OCI-LY1 (cell line): ENCODE measurements around the gene LDLR.

ENCODE experiments used
- H2AFZ ChIP-seq: fragments of 200-600 bp; sonication (generic), shearing (Covaris generic); 2 replicates; pipeline ENCODE4 v1.6.0; 2014; ENCODE audit warnings: antibody characterized with exemption, mild to moderate bottlenecking, low read length
- H3F3A ChIP-seq: fragments of 200-600 bp; sonication (generic), shearing (Covaris generic); 2 replicates; pipeline ENCODE4 v1.6.0; 2014; ENCODE audit warnings: mild to moderate bottlenecking, antibody characterized with exemption, low read length, moderate library complexity; ENCODE audit not compliant: insufficient read depth
- H3K27ac ChIP-seq: fragments of 200-600 bp; sonication (generic); 2 replicates; pipeline ENCODE4 v1.5.1; 2014; ENCODE audit warnings: low read length, mixed run types, mild to moderate bottlenecking, low read depth; ENCODE audit not compliant: poor library complexity, severe bottlenecking
- H3K27me3 ChIP-seq: fragments of 200-600 bp; sonication (generic); 2 replicates; pipeline ENCODE4 v1.6.0; 2014; ENCODE audit warnings: antibody characterized with exemption, mild to moderate bottlenecking, low read length, moderate library complexity; ENCODE audit not compliant: insufficient read depth
- H3K36me3 ChIP-seq: fragments of 200-600 bp; sonication (generic); 2 replicates; pipeline ENCODE4 v1.6.1; 2014; ENCODE audit warnings: mild to moderate bottlenecking, antibody characterized with exemption, low read length, moderate library complexity, mixed read lengths; ENCODE audit not compliant: insufficient read depth
- H3K4me1 ChIP-seq: fragments of 200-600 bp; sonication (generic); 2 replicates; pipeline ENCODE4 v1.5.1; 2014; ENCODE audit warnings: mild to moderate bottlenecking, low read length, moderate library complexity; ENCODE audit not compliant: insufficient read depth, severe bottlenecking
- H3K4me2 ChIP-seq: fragments of 200-600 bp; sonication (generic), shearing (Covaris generic); 2 replicates; pipeline ENCODE4 v1.6.1; 2014; ENCODE audit warnings: low read length
- H3K4me3 ChIP-seq: fragments of 200-600 bp; sonication (generic); 2 replicates; pipeline ENCODE4 v1.5.1; 2014; ENCODE audit warnings: low read length, low read depth, mild to moderate bottlenecking, mixed read lengths; ENCODE audit not compliant: poor library complexity, severe bottlenecking
- H3K79me2 ChIP-seq: fragments of 200-600 bp; shearing (Covaris generic); 2 replicates; pipeline ENCODE4 v1.6.1; 2016; ENCODE audit warnings: mixed run types, low read length, mixed read lengths; ENCODE audit not compliant: insufficient read depth
- H3K9ac ChIP-seq: fragments of 200-600 bp; sonication (generic), shearing (Covaris generic); 2 replicates; pipeline ENCODE4 v1.6.1; 2014; ENCODE audit warnings: mild to moderate bottlenecking, low read length, mixed read lengths
- H3K9me2 ChIP-seq: fragments of 200-600 bp; sonication (generic), shearing (Covaris generic); 2 replicates; pipeline ENCODE4 v1.6.1; 2014; ENCODE audit warnings: low read depth, mild to moderate bottlenecking, low read length, mixed read lengths
- H3K9me3 ChIP-seq: fragments of 200-600 bp; shearing (Covaris generic); 2 replicates; pipeline ENCODE4 v1.6.1; 2014; ENCODE audit warnings: low read length, mixed read lengths
- H4K20me1 ChIP-seq: fragments of 200-600 bp; sonication (generic), shearing (Covaris generic); 2 replicates; pipeline ENCODE4 v1.6.0; 2016; ENCODE audit warnings: mild to moderate bottlenecking, low read length; ENCODE audit not compliant: insufficient read depth
- EZH2 ChIP-seq: fragments of 200-600 bp; sonication (generic), shearing (Covaris generic); IDR thresholded peaks from 2 replicates; pipeline ENCODE4 v1.8.0; 2017; ENCODE audit warnings: borderline replicate concordance, mixed run types, mild to moderate bottlenecking, antibody characterized with exemption, low read length, moderate library complexity, mixed read lengths
- TF ChIP-seq, protein P1 (sequence below): fragments of 200-600 bp; sonication (generic), shearing (Covaris generic); IDR thresholded peaks from 2 replicates; pipeline ENCODE4 v1.5.1; 2017; ENCODE audit warnings: mild to moderate bottlenecking, antibody characterized with exemption, low read length, moderate library complexity, mixed read lengths

The LDLR gene

DNA sequence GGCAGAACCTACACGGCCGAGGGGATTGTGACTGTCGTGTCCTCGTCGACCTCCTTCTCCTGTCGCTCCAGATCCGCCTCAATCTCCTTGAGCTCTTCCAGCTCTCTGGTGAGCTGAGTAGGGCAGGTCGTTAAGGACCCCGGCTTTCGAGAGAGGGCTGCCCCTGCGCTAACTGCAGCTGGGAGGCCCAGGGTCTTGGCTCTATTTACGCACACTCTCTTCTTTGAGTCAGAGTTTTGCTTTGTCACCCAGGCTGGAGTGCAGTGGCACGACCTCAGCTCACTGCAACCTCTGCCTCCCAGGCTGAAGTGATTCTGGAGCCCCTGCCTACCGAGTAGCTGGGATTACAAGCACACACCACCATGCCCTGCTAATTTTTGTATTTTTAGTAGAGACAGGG is 58.7 kb downstream of the LDLR start:
- Histone ChIP-seq H3K4me3 (no peak overlapping the region), H3K9me2 (no peaks in the 10 kb centered on the region), H3K36me3 (peaks cover 64% of the 10 kb centered on the region), H3K9me3 (no peaks in the 10 kb centered on the region), H3K27me3 (no peaks in the 10 kb centered on the region), H3F3A (no peaks in the 10 kb centered on the region), H4K20me1 (no peaks in the 10 kb centered on the region), H3K4me2 (no peak overlapping the region), H2AFZ (no peak overlapping the region), H3K4me1 (peaks cover 10% of the 10 kb centered on the region), H3K79me2 (peaks cover 11% of the 10 kb centered on the region; the same call in 1 of the 2 replicates), H3K9ac (no peak overlapping the region), H3K27ac (no peak overlapping the region)
- TF ChIP-seq, protein P1, sequence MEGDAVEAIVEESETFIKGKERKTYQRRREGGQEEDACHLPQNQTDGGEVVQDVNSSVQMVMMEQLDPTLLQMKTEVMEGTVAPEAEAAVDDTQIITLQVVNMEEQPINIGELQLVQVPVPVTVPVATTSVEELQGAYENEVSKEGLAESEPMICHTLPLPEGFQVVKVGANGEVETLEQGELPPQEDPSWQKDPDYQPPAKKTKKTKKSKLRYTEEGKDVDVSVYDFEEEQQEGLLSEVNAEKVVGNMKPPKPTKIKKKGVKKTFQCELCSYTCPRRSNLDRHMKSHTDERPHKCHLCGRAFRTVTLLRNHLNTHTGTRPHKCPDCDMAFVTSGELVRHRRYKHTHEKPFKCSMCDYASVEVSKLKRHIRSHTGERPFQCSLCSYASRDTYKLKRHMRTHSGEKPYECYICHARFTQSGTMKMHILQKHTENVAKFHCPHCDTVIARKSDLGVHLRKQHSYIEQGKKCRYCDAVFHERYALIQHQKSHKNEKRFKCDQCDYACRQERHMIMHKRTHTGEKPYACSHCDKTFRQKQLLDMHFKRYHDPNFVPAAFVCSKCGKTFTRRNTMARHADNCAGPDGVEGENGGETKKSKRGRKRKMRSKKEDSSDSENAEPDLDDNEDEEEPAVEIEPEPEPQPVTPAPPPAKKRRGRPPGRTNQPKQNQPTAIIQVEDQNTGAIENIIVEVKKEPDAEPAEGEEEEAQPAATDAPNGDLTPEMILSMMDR, result no peak
- TF ChIP-seq EZH2, result no peak

DNA sequence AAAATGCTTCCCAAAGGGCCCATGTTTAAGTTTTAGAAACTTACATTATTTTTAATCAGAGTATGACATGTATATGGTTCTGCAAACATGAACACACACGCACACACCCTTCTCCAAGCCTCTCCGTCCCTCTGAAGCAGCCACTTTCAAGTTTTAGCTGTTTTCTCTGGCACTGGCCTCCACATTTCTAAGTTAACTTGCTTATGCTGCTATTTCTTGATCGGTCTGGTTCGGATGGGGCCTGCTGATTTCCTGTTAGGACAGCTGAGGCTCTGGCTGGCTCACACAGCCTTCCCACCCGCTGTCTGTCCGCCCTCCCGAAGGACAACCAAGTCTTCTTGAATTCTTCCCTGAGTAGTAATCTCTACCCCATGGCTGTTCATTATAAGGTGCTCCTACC is 61.9 kb downstream of the LDLR start:
- H3K27me3 ChIP-seq, result no peaks in the 10 kb centered on the region
- peaks cover 15% of the 10 kb centered on the region for H3K4me1 ChIP-seq
- H3K4me2 ChIP-seq, result no peak overlapping the region
- no peaks in the 10 kb centered on the region for H3K9me2 ChIP-seq
- TF ChIP-seq EZH2, result no peak
- TF ChIP-seq, protein P1, result no peak
- no peaks in the 10 kb centered on the region for H3K9me3 ChIP-seq
- H3K4me3 ChIP-seq, result no peak overlapping the region
- H3K27ac ChIP-seq, result no peak overlapping the region
- no peaks in the 10 kb centered on the region for H4K20me1 ChIP-seq
- peaks cover 29% of the 10 kb centered on the region for H3K79me2 ChIP-seq
- H2AFZ ChIP-seq, result no peak overlapping the region
- H3F3A ChIP-seq, result no peaks in the 10 kb centered on the region
- peaks cover 47% of the 10 kb centered on the region for H3K36me3 ChIP-seq
- no peak overlapping the region for H3K9ac ChIP-seq

DNA sequence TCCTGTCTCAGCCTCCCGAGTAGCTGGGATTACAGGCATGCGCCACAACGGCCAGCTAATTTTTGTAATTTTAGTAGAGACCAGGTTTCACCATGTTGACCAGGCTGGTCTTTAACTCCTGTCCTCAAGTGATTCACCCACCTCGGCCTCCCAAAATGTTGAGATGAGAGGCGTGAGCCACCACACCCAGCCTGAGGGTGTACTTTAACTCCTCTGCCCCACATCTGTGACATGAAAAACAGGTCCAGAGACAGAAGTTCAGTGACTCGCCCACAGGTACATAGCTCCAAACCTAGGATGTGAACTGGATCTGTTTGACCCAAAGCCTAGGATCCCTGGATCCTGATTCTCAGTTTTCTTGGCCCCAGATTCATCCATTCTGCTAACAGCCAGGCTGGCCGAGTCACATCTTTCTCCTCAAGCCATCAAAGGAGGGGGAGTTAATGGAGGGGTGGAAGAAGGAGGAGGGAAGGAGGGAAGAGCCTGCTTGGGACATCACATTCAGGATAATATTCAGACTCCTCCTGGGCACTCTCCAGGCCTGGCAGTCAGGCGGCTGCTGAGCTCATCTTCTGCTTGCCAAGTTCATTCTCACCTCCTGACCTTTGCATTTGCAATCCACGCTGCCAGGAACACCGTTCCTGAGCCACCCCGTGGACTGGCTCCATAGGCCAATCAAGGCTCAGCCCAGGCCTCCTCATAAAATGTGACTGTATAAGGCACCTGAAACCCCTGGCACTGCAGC is 63.2 kb downstream of the LDLR start:
- H3F3A ChIP-seq, result no peaks in the 10 kb centered on the region
- no peaks in the 10 kb centered on the region for H3K9me2 ChIP-seq
- H3K27ac ChIP-seq, result no peak overlapping the region
- no peaks in the 10 kb centered on the region for H3K27me3 ChIP-seq
- H3K4me3 ChIP-seq, result no peak overlapping the region
- peaks cover 39% of the 10 kb centered on the region for H3K36me3 ChIP-seq
- H3K4me1 ChIP-seq, result peaks cover 18% of the 10 kb centered on the region
- TF ChIP-seq EZH2, result no peak
- TF ChIP-seq, protein P1, result no peak
- H3K9ac ChIP-seq, result no peak overlapping the region
- H3K4me2 ChIP-seq, result no peak overlapping the region
- no peaks in the 10 kb centered on the region for H4K20me1 ChIP-seq
- H3K79me2 ChIP-seq, result peaks cover 29% of the 10 kb centered on the region
- no peak overlapping the region for H2AFZ ChIP-seq
- H3K9me3 ChIP-seq, result no peaks in the 10 kb centered on the region
